ENCODE measurements around the gene PTPRN2. TPM values are rescaled to one million over a fixed set of nuclear protein-coding genes. Genes with fewer than 3 reads are reported as not detected.

Gene PTPRN2
- total RNA-seq, 5 donors from 2014 or later (not counting 1 experiment from before 2014, with no cell fraction given): 0.60 to 1.7 (median 0.82) TPM

DNA sequence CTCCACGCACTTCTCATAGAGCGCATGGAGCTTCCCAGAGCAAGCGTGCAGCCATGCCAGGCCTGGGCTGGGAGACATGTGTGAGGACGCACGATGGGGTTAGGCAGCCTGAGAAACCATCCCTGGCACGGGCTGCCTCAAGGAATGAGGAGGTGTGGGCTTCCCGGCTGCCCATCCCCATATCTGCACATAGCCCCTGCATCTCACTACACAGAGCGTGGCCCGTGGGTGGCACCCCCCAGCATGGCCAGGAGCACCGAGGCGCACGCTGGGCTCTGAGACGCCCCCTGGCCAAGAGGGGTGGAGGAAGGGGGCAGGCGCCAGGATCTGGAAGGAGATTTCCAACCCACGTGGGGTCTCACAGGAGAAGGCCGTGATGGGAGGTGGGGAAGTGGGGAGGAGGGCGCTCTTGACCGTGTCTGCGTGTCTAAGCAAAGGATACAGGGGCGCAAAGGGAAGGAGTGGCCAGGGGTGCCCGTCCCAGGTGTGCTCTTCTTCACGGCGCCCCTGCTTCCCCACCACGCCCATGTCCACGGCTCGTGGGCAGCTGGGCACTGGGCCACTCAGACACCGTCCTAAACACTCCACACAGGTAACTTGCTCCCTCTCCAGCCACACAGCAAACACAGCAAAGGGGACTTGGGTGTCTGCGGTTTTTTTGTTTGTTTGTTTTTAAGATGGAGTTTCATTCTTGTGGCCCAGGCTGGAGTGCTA, 340.5 kb downstream of the PTPRN2 start:
- Mint-ChIP-seq H3K36me3 (no peaks in the 10 kb centered on the region), H3K4me1 (no peaks in the 10 kb centered on the region), H3K4me3 (no peak overlapping the region), H3K27me3 (no peaks in the 10 kb centered on the region), H3K9me3 (peaks cover 0 to 3% (median 0%) of the 10 kb centered on the region in 3 donors), H3K27ac (no peak overlapping the region)
- 89% methylated on average over 14 of the region's 28 CpGs for WGBS (ENCODE audit: insufficient coverage)
- ATAC-seq (replicated peaks in 1 of 4): no peak
- H3K27ac ChIP-seq (ENCODE audit: low read length): no peak overlapping the region
- H3K4me3 ChIP-seq (ENCODE audit: control insufficient read depth in 1 of 2, extremely low read depth in 1 of 2, low read length in 1 of 2): no peak overlapping the region
- CTCF ChIA-PET: no interaction called here
- no peak for DNase-seq
- POLR2A ChIA-PET: no interaction called here
- H3K4me1 ChIP-seq (ENCODE audit: control insufficient read depth in 1 of 2, extremely low read depth in 1 of 2, insufficient read depth in 2 of 2, low read length in 2 of 2): no peaks in the 10 kb centered on the region
- H3K36me3 ChIP-seq (ENCODE audit: control insufficient read depth in 2 of 2, extremely low read depth in 1 of 2, insufficient read depth in 1 of 2, low read length in 1 of 2): no peaks in the 10 kb centered on the region
- H3K27me3 ChIP-seq (replicated peaks in 1 of 2; ENCODE audit: control insufficient read depth in 2 of 2, extremely low read depth in 1 of 2, insufficient read depth in 2 of 2, low read length in 1 of 2): no peaks in the 10 kb centered on the region
- H3K9me3 ChIP-seq: peaks cover 2% of the 10 kb centered on the region

GRCh38 chr7:158246272-158246959, 341.2 kb downstream of the PTPRN2 start:
- WGBS (ENCODE audit: insufficient coverage): 85% methylated on average over 22 of the region's 24 CpGs
- peaks cover 0 to 3% (median 0%) of the 10 kb centered on the region in 3 donors for H3K9me3 Mint-ChIP-seq

GRCh38 chr7:158245724-158246041, 341.9 kb downstream of the PTPRN2 start:
- ChIA-PET POLR2A (no interaction called here), CTCF (no interaction called here)
- no peaks in the 10 kb centered on the region for H3K36me3 ChIP-seq (ENCODE audit: control insufficient read depth in 2 of 2, extremely low read depth in 1 of 2, insufficient read depth in 1 of 2, low read length in 1 of 2)
- H3K4me3 Mint-ChIP-seq: no peak overlapping the region
- H3K4me1 Mint-ChIP-seq: no peaks in the 10 kb centered on the region
- H3K27me3 ChIP-seq (replicated peaks in 1 of 2; ENCODE audit: control insufficient read depth in 2 of 2, extremely low read depth in 1 of 2, insufficient read depth in 2 of 2, low read length in 1 of 2): no peaks in the 10 kb centered on the region
- no peak overlapping the region for H3K27ac Mint-ChIP-seq
- DNase-seq (no peak), ATAC-seq (replicated peaks in 1 of 4) (no peak)
- 92% methylated on average over 8 of the region's 12 CpGs for WGBS (ENCODE audit: insufficient coverage)
- no peak overlapping the region for H3K4me3 ChIP-seq (ENCODE audit: control insufficient read depth in 1 of 2, extremely low read depth in 1 of 2, low read length in 1 of 2)
- no peak overlapping the region for H3K27ac ChIP-seq (ENCODE audit: low read length)
- peaks cover 0 to 3% (median 0%) of the 10 kb centered on the region in 3 donors for H3K9me3 Mint-ChIP-seq
- H3K36me3 Mint-ChIP-seq: no peaks in the 10 kb centered on the region
- H3K27me3 Mint-ChIP-seq: no peaks in the 10 kb centered on the region
- peaks cover 2% of the 10 kb centered on the region for H3K9me3 ChIP-seq
- no peaks in the 10 kb centered on the region for H3K4me1 ChIP-seq (ENCODE audit: control insufficient read depth in 1 of 2, extremely low read depth in 1 of 2, insufficient read depth in 2 of 2, low read length in 2 of 2)

More at GRCh38 chr7:158246272-158246959, 341.2 kb downstream of the PTPRN2 start:
- Histone ChIP-seq H3K4me1 (ENCODE audit: control insufficient read depth in 1 of 2, extremely low read depth in 1 of 2, insufficient read depth in 2 of 2, low read length in 2 of 2) (no peaks in the 10 kb centered on the region), H3K36me3 (ENCODE audit: control insufficient read depth in 2 of 2, extremely low read depth in 1 of 2, insufficient read depth in 1 of 2, low read length in 1 of 2) (no peaks in the 10 kb centered on the region), H3K27ac (ENCODE audit: low read length) (no peak overlapping the region), H3K9me3 (peaks cover 2% of the 10 kb centered on the region), H3K4me3 (ENCODE audit: control insufficient read depth in 1 of 2, extremely low read depth in 1 of 2, low read length in 1 of 2) (no peak overlapping the region), H3K27me3 (replicated peaks in 1 of 2; ENCODE audit: control insufficient read depth in 2 of 2, extremely low read depth in 1 of 2, insufficient read depth in 2 of 2, low read length in 1 of 2) (no peaks in the 10 kb centered on the region)
- CTCF ChIA-PET: no interaction called here
- no peak overlapping the region for H3K27ac Mint-ChIP-seq
- no peak overlapping the region for H3K4me3 Mint-ChIP-seq
- H3K27me3 Mint-ChIP-seq: no peaks in the 10 kb centered on the region
- POLR2A ChIA-PET: no interaction called here
- ATAC-seq (replicated peaks in 1 of 4): no peak
- H3K4me1 Mint-ChIP-seq: no peaks in the 10 kb centered on the region
- DNase-seq: no peak
- H3K36me3 Mint-ChIP-seq: no peaks in the 10 kb centered on the region

DNA sequence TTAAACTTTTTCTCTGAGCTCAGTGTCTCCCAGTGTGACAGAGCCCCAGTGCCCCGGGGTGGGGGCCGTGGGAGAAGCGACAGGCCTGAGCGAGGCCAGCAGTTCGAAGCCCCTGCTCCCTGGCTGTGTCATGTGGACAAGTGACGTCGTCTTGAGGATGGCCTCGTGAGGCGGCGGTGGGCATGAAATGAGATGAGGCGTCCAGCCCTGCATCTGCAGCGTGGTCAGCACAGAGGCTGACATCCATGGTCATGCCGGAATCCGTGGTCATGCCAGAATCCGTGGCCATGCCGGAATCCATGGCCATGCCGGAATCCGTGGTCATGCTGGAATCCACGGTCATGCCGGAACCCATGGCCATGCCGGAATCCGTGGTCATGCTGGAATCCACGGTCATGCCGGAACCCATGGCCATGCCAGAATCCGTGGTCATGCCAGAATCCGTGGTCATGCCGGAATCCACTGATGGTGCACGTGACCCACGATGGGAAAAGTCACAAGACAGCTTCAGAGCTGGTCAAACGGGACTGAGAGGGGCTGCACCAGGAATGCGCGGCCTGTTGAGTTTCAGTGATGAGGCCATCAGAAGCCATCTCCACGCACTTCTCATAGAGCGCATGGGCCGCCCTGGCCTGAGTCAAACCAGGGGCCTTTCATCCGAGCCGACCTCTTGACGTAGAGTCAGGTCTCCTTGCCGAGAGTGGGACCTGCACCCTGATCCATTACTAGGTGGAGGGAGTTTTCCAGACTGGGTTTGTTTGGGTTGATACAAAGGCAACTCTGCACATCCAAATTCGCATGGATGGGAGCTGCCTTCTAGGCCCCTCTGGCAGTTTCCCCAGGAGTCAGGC, 342.5 kb downstream of the PTPRN2 start:
- no peaks in the 10 kb centered on the region for H3K36me3 ChIP-seq (ENCODE audit: control insufficient read depth in 2 of 2, extremely low read depth in 1 of 2, insufficient read depth in 1 of 2, low read length in 1 of 2)
- no peaks in the 10 kb centered on the region for H3K27me3 ChIP-seq (replicated peaks in 1 of 2; ENCODE audit: control insufficient read depth in 2 of 2, extremely low read depth in 1 of 2, insufficient read depth in 2 of 2, low read length in 1 of 2)
- Mint-ChIP-seq H3K27me3 (no peaks in the 10 kb centered on the region), H3K4me1 (no peaks in the 10 kb centered on the region), H3K27ac (no peak overlapping the region), H3K9me3 (peaks cover 0 to 3% (median 0%) of the 10 kb centered on the region in 3 donors), H3K36me3 (no peaks in the 10 kb centered on the region), H3K4me3 (no peak overlapping the region)
- no peak overlapping the region for H3K4me3 ChIP-seq (ENCODE audit: control insufficient read depth in 1 of 2, extremely low read depth in 1 of 2, low read length in 1 of 2)
- POLR2A ChIA-PET: no interaction called here
- H3K9me3 ChIP-seq: peaks cover 2% of the 10 kb centered on the region
- CTCF ChIA-PET: no interaction called here
- ATAC-seq (replicated peaks in 1 of 4): no peak
- WGBS (ENCODE audit: insufficient coverage): 92% methylated on average over 39 of the region's 40 CpGs
- no peaks in the 10 kb centered on the region for H3K4me1 ChIP-seq (ENCODE audit: control insufficient read depth in 1 of 2, extremely low read depth in 1 of 2, insufficient read depth in 2 of 2, low read length in 2 of 2)
- H3K27ac ChIP-seq (ENCODE audit: low read length): no peak overlapping the region
- DNase-seq: no peak

DNA sequence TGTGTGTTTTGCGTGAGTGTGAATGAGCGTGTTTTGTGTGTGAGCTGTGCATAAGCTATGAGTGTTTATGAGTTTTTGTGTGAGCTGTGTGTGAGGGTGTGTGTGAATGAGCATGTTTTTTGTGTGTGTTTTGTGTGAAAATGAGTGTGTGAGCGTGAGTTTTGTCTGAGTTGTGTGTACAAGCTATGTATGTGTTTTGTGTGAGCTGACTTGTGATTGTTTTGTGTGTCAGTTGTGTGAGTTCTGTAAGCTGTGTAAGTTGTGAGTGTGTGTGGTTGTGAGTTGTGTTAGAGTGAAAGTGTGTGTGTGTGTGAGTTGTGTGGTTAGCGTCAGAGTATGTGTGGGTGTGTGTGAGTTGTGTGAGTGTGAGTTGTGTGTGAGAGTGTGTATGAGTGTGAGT, 343.2 kb downstream of the PTPRN2 start:
- no peak overlapping the region for H3K27ac Mint-ChIP-seq
- CTCF ChIA-PET: no interaction called here
- no peak overlapping the region for H3K4me3 Mint-ChIP-seq
- H3K27ac ChIP-seq (ENCODE audit: low read length): no peak overlapping the region
- WGBS (ENCODE audit: insufficient coverage): 90% methylated on average over 4 of the region's 4 CpGs
- no peaks in the 10 kb centered on the region for H3K4me1 Mint-ChIP-seq
- DNase-seq: no peak
- no peak overlapping the region for H3K4me3 ChIP-seq (ENCODE audit: control insufficient read depth in 1 of 2, extremely low read depth in 1 of 2, low read length in 1 of 2)
- peaks cover 2% of the 10 kb centered on the region for H3K9me3 ChIP-seq
- H3K27me3 Mint-ChIP-seq: peaks cover 0 to 6% of the 10 kb centered on the region in 2 donors
- POLR2A ChIA-PET: no interaction called here
- no peaks in the 10 kb centered on the region for H3K4me1 ChIP-seq (ENCODE audit: control insufficient read depth in 1 of 2, extremely low read depth in 1 of 2, insufficient read depth in 2 of 2, low read length in 2 of 2)
- no peak for ATAC-seq (replicated peaks in 1 of 4)
- no peaks in the 10 kb centered on the region for H3K36me3 Mint-ChIP-seq
- no peaks in the 10 kb centered on the region for H3K36me3 ChIP-seq (ENCODE audit: control insufficient read depth in 2 of 2, extremely low read depth in 1 of 2, insufficient read depth in 1 of 2, low read length in 1 of 2)
- H3K9me3 Mint-ChIP-seq: peaks cover 0 to 3% (median 0%) of the 10 kb centered on the region in 3 donors
- H3K27me3 ChIP-seq (replicated peaks in 1 of 2; ENCODE audit: control insufficient read depth in 2 of 2, extremely low read depth in 1 of 2, insufficient read depth in 2 of 2, low read length in 1 of 2): no peaks in the 10 kb centered on the region

DNA sequence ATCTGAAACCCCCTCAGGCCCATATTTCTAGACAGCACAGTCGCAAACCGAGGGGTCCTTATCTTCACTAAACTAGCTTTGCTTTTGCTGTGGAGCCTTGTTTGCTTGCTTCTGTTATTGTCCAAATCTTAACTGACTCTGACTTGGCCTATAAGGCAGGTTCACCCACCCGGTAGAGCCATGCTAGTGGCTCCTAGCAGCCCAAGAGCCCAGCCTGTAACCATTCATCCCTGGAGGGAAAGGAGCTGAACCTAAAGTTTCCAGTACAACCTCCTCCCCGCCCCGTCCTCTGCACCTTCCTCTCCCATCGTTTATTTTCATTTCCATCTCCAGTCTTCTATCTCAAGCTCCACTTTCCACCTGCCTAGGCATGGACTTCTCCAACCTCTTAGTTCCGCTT, 345.7 kb downstream of the PTPRN2 start:
- no peak for ATAC-seq (replicated peaks in 1 of 4)
- WGBS (ENCODE audit: insufficient coverage): 88% methylated on average over 5 of the region's 7 CpGs
- no peaks in the 10 kb centered on the region for H3K36me3 Mint-ChIP-seq
- no peak overlapping the region for H3K27ac ChIP-seq (ENCODE audit: low read length)
- POLR2A ChIA-PET: no interaction called here
- no peak overlapping the region for H3K27ac Mint-ChIP-seq
- peaks cover 0 to 3% (median 0%) of the 10 kb centered on the region in 3 donors for H3K9me3 Mint-ChIP-seq
- H3K9me3 ChIP-seq: peaks cover 2% of the 10 kb centered on the region
- no peak overlapping the region for H3K4me3 Mint-ChIP-seq
- H3K4me1 ChIP-seq (ENCODE audit: control insufficient read depth in 1 of 2, extremely low read depth in 1 of 2, insufficient read depth in 2 of 2, low read length in 2 of 2): no peaks in the 10 kb centered on the region
- H3K36me3 ChIP-seq (ENCODE audit: control insufficient read depth in 2 of 2, extremely low read depth in 1 of 2, insufficient read depth in 1 of 2, low read length in 1 of 2): no peaks in the 10 kb centered on the region
- H3K27me3 ChIP-seq (replicated peaks in 1 of 2; ENCODE audit: control insufficient read depth in 2 of 2, extremely low read depth in 1 of 2, insufficient read depth in 2 of 2, low read length in 1 of 2): no peaks in the 10 kb centered on the region
- no peaks in the 10 kb centered on the region for H3K4me1 Mint-ChIP-seq
- no peak overlapping the region for H3K4me3 ChIP-seq (ENCODE audit: control insufficient read depth in 1 of 2, extremely low read depth in 1 of 2, low read length in 1 of 2)
- peaks cover 0 to 7% of the 10 kb centered on the region in 2 donors for H3K27me3 Mint-ChIP-seq
- CTCF ChIA-PET: no interaction called here
- no peak for DNase-seq
